Smooth muscle cell (in vitro differentiated cells): ENCODE data around the gene CARTPT. TPM values are rescaled to one million over a fixed set of nuclear protein-coding genes. Genes with fewer than 3 reads are reported as not detected.

ENCODE experiments used
- DNase-seq: peaks from one replicate; lab custom pipeline; 2025; ENCODE audit not compliant: unreplicated experiment; lab: John Stamatoyannopoulos, UW
- H2AFZ ChIP-seq: fragments of 200-600 bp; sonication (generic); 2 replicates; pipeline ENCODE4 v1.6.0; 2016; ENCODE audit warnings: antibody characterized with exemption, low read depth, mild to moderate bottlenecking
- H3F3A ChIP-seq: fragments of 200-600 bp; sonication (generic); 2 replicates; pipeline ENCODE4 v1.6.0; 2017; ENCODE audit warnings: antibody characterized with exemption, low read depth
- H3K27ac ChIP-seq: fragments of 200-600 bp; sonication (generic); 2 replicates; pipeline ENCODE4 v1.5.1; 2016; ENCODE audit warnings: low read depth, mild to moderate bottlenecking
- H3K27me3 ChIP-seq: fragments of 200-600 bp; sonication (generic); 2 replicates; pipeline ENCODE4 v1.6.1; 2016; ENCODE audit warnings: low read depth, mild to moderate bottlenecking
- H3K36me3 ChIP-seq: fragments of 200-600 bp; sonication (generic); 2 replicates; pipeline ENCODE4 v1.5.1; 2016; ENCODE audit warnings: low read depth
- H3K4me1 ChIP-seq: fragments of 200-600 bp; sonication (generic); 2 replicates; pipeline ENCODE4 v1.5.1; 2016; ENCODE audit warnings: low read depth
- H3K4me2 ChIP-seq: fragments of 200-600 bp; sonication (generic); 2 replicates; pipeline ENCODE4 v1.6.0; 2016; ENCODE audit warnings: mild to moderate bottlenecking
- H3K4me3 ChIP-seq: fragments of 200-600 bp; sonication (generic); 2 replicates; pipeline ENCODE4 v1.5.1; 2016; ENCODE audit warnings: mild to moderate bottlenecking
- H3K79me2 ChIP-seq: fragments of 200-600 bp; sonication (generic); 2 replicates; pipeline ENCODE4 v1.6.0; 2016; ENCODE audit warnings: low read depth, mild to moderate bottlenecking
- H3K9ac ChIP-seq: fragments of 200-600 bp; sonication (generic); 2 replicates; pipeline ENCODE4 v1.6.0; 2016; ENCODE audit warnings: low read depth
- H3K9me3 ChIP-seq: fragments of 200-600 bp; sonication (generic); replicated peaks from 2 replicates; pipeline ENCODE4 v1.5.1; 2016; ENCODE audit warnings: low read depth
- H4K20me1 ChIP-seq: fragments of 200-600 bp; sonication (generic); 2 replicates; pipeline ENCODE4 v1.6.0; 2016; ENCODE audit warnings: low read depth
- WGBS: methylation state at CpG from one replicate; pipeline ENCODE4 v1.1.7; 2016; ENCODE audit warnings: low lambda C conversion rate; 5-methylcytosine and 5-hydroxymethylcytosine counted together
- polyA plus RNA-seq: library from polyadenylated mRNA; unstranded; fragments of >200 nt; fragmentation: Nextera tagmentation; extraction: Ambion mirVana; gene quantifications from 2 replicates; pipeline ENCODE4 v1.2.1, GENCODE V29; 2016
- total RNA-seq: library from RNA; depleted of rRNA; stranded (reverse); fragments of >200 nt; gene quantifications from 2 replicates; pipeline ENCODE4 v1.2.3, GENCODE V29; 2014
- TF ChIP-seq, protein P1 (sequence below): fragments of 200-600 bp; sonication (generic); IDR thresholded peaks from 2 replicates; pipeline ENCODE4 v1.5.1; 2017; ENCODE audit warnings: borderline replicate concordance, mild to moderate bottlenecking, antibody characterized with exemption; ENCODE audit not compliant: insufficient read depth, poor library complexity, severe bottlenecking

The CARTPT gene
- total and polyA plus RNA-seq, 2 experiments from 2014 or later: not detected

DNA sequence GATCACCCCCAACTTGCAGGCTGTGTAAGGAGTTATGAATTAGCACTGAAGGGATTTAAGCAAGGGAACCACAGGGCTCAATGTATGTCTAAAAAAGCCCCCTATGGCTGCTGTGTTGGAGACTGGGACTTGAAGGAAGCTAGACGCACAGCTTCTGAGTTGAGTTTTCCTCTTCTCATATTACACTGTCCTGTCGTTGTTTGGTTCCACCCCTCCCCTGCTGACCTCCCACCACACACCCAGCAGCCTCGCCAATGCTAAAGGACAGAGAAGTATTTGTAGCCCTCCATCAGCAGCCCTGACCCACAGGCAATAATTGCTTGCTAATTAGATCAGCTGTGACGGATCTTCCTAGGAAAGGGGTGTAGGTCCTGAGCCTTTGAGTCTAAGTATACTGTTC is 15.1 kb upstream of the CARTPT start:
- TF ChIP-seq, protein P1, sequence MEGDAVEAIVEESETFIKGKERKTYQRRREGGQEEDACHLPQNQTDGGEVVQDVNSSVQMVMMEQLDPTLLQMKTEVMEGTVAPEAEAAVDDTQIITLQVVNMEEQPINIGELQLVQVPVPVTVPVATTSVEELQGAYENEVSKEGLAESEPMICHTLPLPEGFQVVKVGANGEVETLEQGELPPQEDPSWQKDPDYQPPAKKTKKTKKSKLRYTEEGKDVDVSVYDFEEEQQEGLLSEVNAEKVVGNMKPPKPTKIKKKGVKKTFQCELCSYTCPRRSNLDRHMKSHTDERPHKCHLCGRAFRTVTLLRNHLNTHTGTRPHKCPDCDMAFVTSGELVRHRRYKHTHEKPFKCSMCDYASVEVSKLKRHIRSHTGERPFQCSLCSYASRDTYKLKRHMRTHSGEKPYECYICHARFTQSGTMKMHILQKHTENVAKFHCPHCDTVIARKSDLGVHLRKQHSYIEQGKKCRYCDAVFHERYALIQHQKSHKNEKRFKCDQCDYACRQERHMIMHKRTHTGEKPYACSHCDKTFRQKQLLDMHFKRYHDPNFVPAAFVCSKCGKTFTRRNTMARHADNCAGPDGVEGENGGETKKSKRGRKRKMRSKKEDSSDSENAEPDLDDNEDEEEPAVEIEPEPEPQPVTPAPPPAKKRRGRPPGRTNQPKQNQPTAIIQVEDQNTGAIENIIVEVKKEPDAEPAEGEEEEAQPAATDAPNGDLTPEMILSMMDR: no peak
- 14% methylated on average over 4 of the region's 4 CpGs for WGBS
- H3K27ac ChIP-seq: no peak overlapping the region
- H3K36me3 ChIP-seq: no peaks in the 10 kb centered on the region
- H3K4me3 ChIP-seq: no peak overlapping the region
- no peak overlapping the region for H3K4me2 ChIP-seq
- no peaks in the 10 kb centered on the region for H3K4me1 ChIP-seq
- peaks cover 17% of the 10 kb centered on the region for H3K27me3 ChIP-seq
- H2AFZ ChIP-seq: no peak overlapping the region
- no peaks in the 10 kb centered on the region for H3K9me3 ChIP-seq
- H3F3A ChIP-seq: no peaks in the 10 kb centered on the region
- no peak for DNase-seq
- no peak overlapping the region for H3K9ac ChIP-seq
- H4K20me1 ChIP-seq: no peaks in the 10 kb centered on the region
- no peaks in the 10 kb centered on the region for H3K79me2 ChIP-seq

DNA sequence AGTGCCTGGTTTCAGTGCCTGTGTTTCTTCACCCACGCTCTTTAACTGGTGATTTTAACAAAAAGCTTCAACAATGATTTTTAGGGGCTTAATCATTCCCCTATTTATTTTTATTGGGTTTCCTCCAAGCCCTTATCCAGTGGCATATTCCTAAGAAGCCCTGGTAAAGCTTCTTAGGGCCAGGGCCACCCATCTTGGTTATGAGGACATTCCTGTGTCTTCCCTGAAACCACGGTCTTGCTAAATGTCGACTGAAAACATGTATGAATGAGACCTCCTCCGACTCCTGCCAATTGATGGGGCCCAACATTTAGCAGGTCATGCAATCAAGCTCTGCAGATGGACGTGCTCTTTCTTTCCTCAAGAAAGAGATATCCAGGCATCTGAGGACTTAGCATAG is 13.7 kb upstream of the CARTPT start:
- Histone ChIP-seq H3K4me2 (no peak overlapping the region), H2AFZ (no peak overlapping the region), H3K4me3 (no peak overlapping the region), H3K36me3 (no peaks in the 10 kb centered on the region), H3K9ac (no peak overlapping the region), H3K79me2 (no peaks in the 10 kb centered on the region), H3K27me3 (peaks cover 19% of the 10 kb centered on the region), H3F3A (no peaks in the 10 kb centered on the region), H4K20me1 (no peaks in the 10 kb centered on the region), H3K4me1 (no peaks in the 10 kb centered on the region), H3K27ac (no peak overlapping the region), H3K9me3 (no peaks in the 10 kb centered on the region)
- TF ChIP-seq, protein P1: no peak
- WGBS: 68% methylated on average over 5 of the region's 5 CpGs
- DNase-seq: no peak

DNA sequence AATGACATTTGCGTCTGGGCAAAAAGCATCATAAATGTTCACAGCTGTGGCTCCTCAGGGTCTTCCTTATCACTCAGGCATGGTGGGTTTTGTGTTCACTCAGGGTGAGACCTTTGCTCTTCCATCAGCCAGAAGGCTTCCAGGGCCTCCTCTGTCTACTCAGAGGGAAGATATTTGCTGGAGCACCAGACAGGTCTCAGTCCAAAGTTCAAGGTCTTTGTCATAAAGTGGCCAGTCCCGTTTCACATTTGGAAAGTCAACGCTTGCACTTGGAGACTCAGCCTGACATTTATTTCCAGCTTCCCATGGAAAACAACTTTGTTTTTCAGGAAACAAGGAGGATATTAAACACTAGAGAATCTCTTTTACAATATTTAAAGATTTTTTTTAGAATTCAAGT is 12.2 kb upstream of the CARTPT start:
- Histone ChIP-seq H3K36me3 (no peaks in the 10 kb centered on the region), H2AFZ (no peak overlapping the region), H4K20me1 (no peaks in the 10 kb centered on the region), H3K9me3 (no peaks in the 10 kb centered on the region), H3K4me2 (no peak overlapping the region), H3K9ac (no peak overlapping the region), H3K4me3 (no peak overlapping the region), H3K79me2 (no peaks in the 10 kb centered on the region), H3K27me3 (peaks cover 19% of the 10 kb centered on the region), H3F3A (no peaks in the 10 kb centered on the region), H3K27ac (no peak overlapping the region), H3K4me1 (no peaks in the 10 kb centered on the region)
- TF ChIP-seq, protein P1: no peak
- DNase-seq: no peak
- WGBS: 91% methylated on average over 3 of the region's 3 CpGs

DNA sequence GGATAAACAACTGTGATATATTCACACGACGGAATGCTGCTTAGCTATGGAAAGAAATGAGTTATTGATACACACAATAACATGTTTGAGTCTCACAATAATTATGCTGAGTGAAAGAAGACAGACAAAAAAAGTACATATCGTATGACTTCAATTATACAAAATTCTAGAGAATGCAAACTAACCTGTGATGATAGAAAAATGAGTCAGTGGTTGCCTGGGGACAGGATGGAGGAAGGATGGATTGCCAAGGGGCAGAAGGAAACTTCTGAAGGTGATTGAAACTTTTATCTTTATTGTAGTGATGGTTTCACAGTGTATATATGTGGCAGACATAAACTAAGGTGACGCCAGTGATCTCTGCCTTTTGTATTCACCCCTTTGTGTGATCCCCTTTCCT is 7.5 kb upstream of the CARTPT start:
- TF ChIP-seq, protein P1: no peak
- Histone ChIP-seq H3F3A (no peaks in the 10 kb centered on the region), H3K27me3 (peaks cover 49% of the 10 kb centered on the region), H3K9ac (no peak overlapping the region), H3K36me3 (no peaks in the 10 kb centered on the region), H3K4me2 (no peak overlapping the region), H3K79me2 (no peaks in the 10 kb centered on the region), H3K4me3 (no peak overlapping the region), H3K27ac (no peak overlapping the region), H3K4me1 (no peaks in the 10 kb centered on the region), H3K9me3 (no peaks in the 10 kb centered on the region), H4K20me1 (no peaks in the 10 kb centered on the region), H2AFZ (no peak overlapping the region)
- 82% methylated on average over 4 of the region's 4 CpGs for WGBS
- no peak for DNase-seq
